Measurements from ENCODE around the gene ABCA4. TPM values are rescaled to one million over a fixed set of nuclear protein-coding genes. Genes with fewer than 3 reads are reported as not detected.

ABCA4 gene
- total RNA-seq, 1 experiment from 2014 or later: 0.09 TPM

GRCh38 chr1:93988634-93989350 lies 132.2 kb downstream of the ABCA4 start (continued):
- no peak for TF ChIP-seq E2F5 (CRISPR knock-in tag; IDR thresholded peaks at IDR 0.05)

GRCh38 chr1:93981274-93981667 lies 139.7 kb downstream of the ABCA4 start:
- Mint-ChIP-seq H3K4me3 (no peak overlapping the region), H3K4me1 (peaks cover 17% of the 10 kb centered on the region), H3K9me3 (peaks cover 9% of the 10 kb centered on the region), H3K27ac (no peak overlapping the region), H3K27me3 (ENCODE audit: low read depth) (no peaks in the 10 kb centered on the region), H3K36me3 (0 out of 2 replicates have a peak, but pooled peaks cover 2% of the 10 kb centered on the region)
- ATAC-seq (no peak), DNase-seq (ENCODE audit: low spot score) (no peak)
- CTCF ChIA-PET: interaction anchor here (0.6 to 3.0 kb wide), 18 partner anchors 8 to 1043 kb away, joined by 3 to 25 read pairs (median 3); partner anchors contain the start of gene GCLM
- POLR2A ChIA-PET: interaction anchor here (0.7 kb wide), 1 partner anchor 17 kb away, joined by 3 read pairs; no protein-coding TSS in a partner anchor
- no peak for TF ChIP-seq JAZF1 (CRISPR knock-in tag; IDR thresholded peaks at IDR 0.05)
- TF ChIP-seq ZBTB21 (CRISPR knock-in tag; IDR thresholded peaks at IDR 0.05; ENCODE audit: borderline replicate concordance): no peak
- no peak for TF ChIP-seq GABPB1 (CRISPR knock-in tag; IDR thresholded peaks at IDR 0.05)
- TF ChIP-seq KAT7 (CRISPR knock-in tag; IDR thresholded peaks at IDR 0.05; ENCODE audit: borderline replicate concordance): no peak
- no peak for TF ChIP-seq ZNF512 (CRISPR knock-in tag; IDR thresholded peaks at IDR 0.05; ENCODE audit: borderline replicate concordance)
- no peak for TF ChIP-seq NR2C2 (CRISPR knock-in tag; IDR thresholded peaks at IDR 0.05)
- TF ChIP-seq FOXP4 (CRISPR knock-in tag; IDR thresholded peaks at IDR 0.05): no peak
- no peak for TF ChIP-seq E2F5 (CRISPR knock-in tag; IDR thresholded peaks at IDR 0.05)
- TF ChIP-seq HMGXB4 (CRISPR knock-in tag; IDR thresholded peaks at IDR 0.05): no peak
- TF ChIP-seq SMAD4 (CRISPR knock-in tag; IDR thresholded peaks at IDR 0.05): no peak
- no peak for TF ChIP-seq USF2 (CRISPR knock-in tag; IDR thresholded peaks at IDR 0.05)
- no peak for TF ChIP-seq EMX1 (CRISPR knock-in tag; IDR thresholded peaks at IDR 0.05)
- no peak for TF ChIP-seq ERG (CRISPR knock-in tag; IDR thresholded peaks at IDR 0.05)
- TF ChIP-seq E2F4 (CRISPR knock-in tag; IDR thresholded peaks at IDR 0.05; ENCODE audit: borderline replicate concordance, low read depth): no peak
- TF ChIP-seq ATF2 (CRISPR knock-in tag; IDR thresholded peaks at IDR 0.05; ENCODE audit: borderline replicate concordance, low read depth): no peak
- no peak for TF ChIP-seq ZNF281 (CRISPR knock-in tag; IDR thresholded peaks at IDR 0.05)
- TF ChIP-seq ZMAT4 (CRISPR knock-in tag; IDR thresholded peaks at IDR 0.05): no peak
- no peak for TF ChIP-seq TCF7 (CRISPR knock-in tag; IDR thresholded peaks at IDR 0.05; ENCODE audit: low read depth)

All from WTC11 (cell line).